ENCODE data around the gene GATA1.

The GATA1 gene

DNA sequence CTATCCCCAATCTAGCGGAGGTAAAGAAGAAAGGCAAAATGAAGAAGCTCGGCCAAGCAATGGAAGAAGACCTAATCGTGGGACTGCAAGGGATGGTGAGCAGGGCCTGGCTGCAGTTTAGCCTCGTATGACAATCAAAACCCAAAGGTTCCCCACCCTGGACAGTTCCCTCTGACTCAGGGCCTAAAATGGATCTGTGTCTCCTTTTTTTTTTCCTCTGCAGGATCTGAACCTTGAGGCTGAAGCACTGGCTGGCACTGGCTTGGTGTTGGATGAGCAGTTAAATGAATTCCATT lies 16.5 kb downstream of the GATA1 start:
- Histone ChIP-seq H3K4me3 (ENCODE audit: low read depth, low read length) (peak overlapping the region; percentile 71), H3K27ac (no peak overlapping the region), H3K36me3 (replicated peaks) (no peaks in the 10 kb centered on the region), H3K27me3 (replicated peaks) (no peaks in the 10 kb centered on the region)
- in situ Hi-C loops (cut with HindIII; ENCODE audit: low pct_ligation_motif_present, low sequenced_read_pairs), result no loop called here
- TF ChIP-seq CTCF (IDR thresholded peaks at IDR 0.05; ENCODE audit: low read depth, low read length, missing control alignments), result no peak
- DNase-seq, result no peak

GRCh38 chrX:48806081-48806480 lies 19.7 kb downstream of the GATA1 start:
- no peak for DNase-seq
- TF ChIP-seq CTCF (IDR thresholded peaks at IDR 0.05; ENCODE audit: low read depth, low read length, missing control alignments), result no peak

DNA sequence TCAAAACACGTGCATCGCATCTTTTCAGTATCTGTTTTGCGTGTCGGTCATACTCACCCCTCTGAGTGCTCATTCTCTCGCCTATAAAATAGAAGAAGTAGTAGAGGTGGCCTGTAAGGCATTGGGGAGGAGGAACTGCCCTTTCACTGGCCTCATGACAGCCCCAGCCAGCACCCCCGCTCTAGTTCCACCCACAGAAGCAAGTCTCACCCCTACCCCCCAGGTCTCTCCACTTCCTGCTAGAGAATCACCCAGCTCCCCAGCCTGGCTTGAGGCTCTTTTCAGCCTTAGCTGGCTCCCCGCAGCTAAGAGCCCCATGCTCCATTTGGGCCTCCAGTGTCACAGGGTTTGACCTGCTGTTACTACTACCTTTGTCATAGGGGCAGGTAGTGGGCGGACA lies 27.3 kb downstream of the GATA1 start:
- no peaks in the 10 kb centered on the region for H3K27me3 ChIP-seq (replicated peaks)
- H3K36me3 ChIP-seq (replicated peaks), result no peaks in the 10 kb centered on the region
- in situ Hi-C loops (cut with HindIII; ENCODE audit: low pct_ligation_motif_present, low sequenced_read_pairs), result no loop called here
- no peak for TF ChIP-seq CTCF (IDR thresholded peaks at IDR 0.05; ENCODE audit: low read depth, low read length, missing control alignments)
- no peak for DNase-seq
- no peak overlapping the region for H3K4me3 ChIP-seq (ENCODE audit: low read depth, low read length)
- no peak overlapping the region for H3K27ac ChIP-seq

More at GRCh38 chrX:48806081-48806480, 19.7 kb downstream of the GATA1 start:
- in situ Hi-C loops (cut with HindIII; ENCODE audit: low pct_ligation_motif_present, low sequenced_read_pairs), result no loop called here
- Histone ChIP-seq H3K27me3 (replicated peaks) (no peaks in the 10 kb centered on the region), H3K4me3 (ENCODE audit: low read depth, low read length) (no peak overlapping the region), H3K36me3 (replicated peaks) (no peaks in the 10 kb centered on the region), H3K27ac (no peak overlapping the region)

GRCh38 chrX:48814722-48815121 lies 28.3 kb downstream of the GATA1 start:
- H3K4me3 ChIP-seq (ENCODE audit: low read depth, low read length), result no peak overlapping the region
- DNase-seq, result no peak
- in situ Hi-C loops (cut with HindIII; ENCODE audit: low pct_ligation_motif_present, low sequenced_read_pairs), result no loop called here
- no peaks in the 10 kb centered on the region for H3K36me3 ChIP-seq (replicated peaks)
- no peak for TF ChIP-seq CTCF (IDR thresholded peaks at IDR 0.05; ENCODE audit: low read depth, low read length, missing control alignments)
- no peak overlapping the region for H3K27ac ChIP-seq
- no peaks in the 10 kb centered on the region for H3K27me3 ChIP-seq (replicated peaks)

GRCh38 chrX:48815266-48815665 lies 28.9 kb downstream of the GATA1 start:
- TF ChIP-seq CTCF (IDR thresholded peaks at IDR 0.05; ENCODE audit: low read depth, low read length, missing control alignments), result no peak
- H3K27me3 ChIP-seq (replicated peaks), result no peaks in the 10 kb centered on the region
- no peaks in the 10 kb centered on the region for H3K36me3 ChIP-seq (replicated peaks)
- DNase-seq, result no peak
- no peak overlapping the region for H3K4me3 ChIP-seq (ENCODE audit: low read depth, low read length)
- in situ Hi-C loops (cut with HindIII; ENCODE audit: low pct_ligation_motif_present, low sequenced_read_pairs), result no loop called here
- no peak overlapping the region for H3K27ac ChIP-seq

DNA sequence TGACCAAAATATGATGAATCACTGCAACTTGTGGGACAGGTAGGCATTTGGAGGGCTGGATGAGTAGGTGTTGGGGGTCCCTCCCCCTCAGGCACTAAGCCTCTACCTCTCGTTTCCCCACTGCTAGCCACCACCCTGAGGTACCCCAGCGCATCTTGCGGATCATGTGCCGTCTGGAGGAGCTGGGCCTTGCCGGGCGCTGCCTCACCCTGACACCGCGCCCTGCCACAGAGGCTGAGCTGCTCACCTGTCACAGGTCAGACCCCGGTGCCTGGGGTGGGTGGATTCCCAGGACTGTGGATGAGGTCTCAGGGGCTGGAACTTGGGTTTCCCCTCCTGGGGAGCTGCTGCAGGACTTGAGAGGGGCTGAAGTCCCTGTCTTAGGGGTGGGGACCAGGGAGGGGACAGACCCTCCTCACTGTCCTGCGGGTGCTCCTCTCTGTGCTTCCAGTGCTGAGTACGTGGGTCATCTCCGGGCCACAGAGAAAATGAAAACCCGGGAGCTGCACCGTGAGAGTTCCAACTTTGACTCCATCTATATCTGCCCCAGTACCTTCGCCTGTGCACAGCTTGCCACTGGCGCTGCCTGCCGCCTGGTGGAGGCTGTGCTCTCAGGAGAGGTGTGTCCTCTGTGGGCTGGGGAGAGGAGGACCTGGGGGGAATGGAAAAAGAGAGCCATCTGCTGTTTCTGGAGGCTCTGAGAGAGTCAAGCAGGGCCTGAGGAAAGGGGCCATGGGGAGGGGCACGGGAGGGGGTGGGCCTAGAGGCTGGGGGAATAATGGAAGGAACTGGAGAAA lies 29.8 kb downstream of the GATA1 start:
- Histone ChIP-seq H3K27ac (no peak overlapping the region), H3K36me3 (replicated peaks) (no peaks in the 10 kb centered on the region), H3K4me3 (ENCODE audit: low read depth, low read length) (no peak overlapping the region), H3K27me3 (replicated peaks) (no peaks in the 10 kb centered on the region)
- DNase-seq, result no peak
- in situ Hi-C loops (cut with HindIII; ENCODE audit: low pct_ligation_motif_present, low sequenced_read_pairs), result no loop called here
- no peak for TF ChIP-seq CTCF (IDR thresholded peaks at IDR 0.05; ENCODE audit: low read depth, low read length, missing control alignments)
